Pancreas (tissue), 10 donors: ENCODE measurements around the gene THBS3. TPM values are rescaled to one million over a fixed set of nuclear protein-coding genes. Genes with fewer than 3 reads are reported as not detected.
"Not testable (repeated sequence)": the region's sequence is repeated elsewhere in the genome, so short reads cannot be mapped to it uniquely, and the experiment has no call there.

ENCODE experiments used
- ATAC-seq, 4 donors: fragments of 200-7000 bp; cut with Tn5 transposase; one replicate each; pipeline versions ENCODE4 v1.8.0 to v1.9.1; 2020; ENCODE audit warnings: mild to moderate bottlenecking in 4 of 4, moderate library complexity in 4 of 4
- DNase-seq, 6 donors: peaks; one replicate each; pipeline ENCODE4 v3.0.0-alpha.2; 2020
- FAIRE-seq: peaks from 2 replicates; lab custom pipeline; 2012; peaks lifted over from hg19 to GRCh38; lab: Jason Lieb, UNC
- H3K27ac ChIP-seq, 4 donors: fragments of 200-600 bp; sonication (generic); 1 replicate in 3 of 4; 2 replicates in 1 of 4; pipeline versions ENCODE4 v1.5.0 to v1.8.0; 2020
- H3K27me3 ChIP-seq, 4 donors: fragments of 200-600 bp; one replicate each; pipeline ENCODE4 v1.8.0; 2021
- H3K36me3 ChIP-seq, 3 donors: fragments of 200-600 bp; sonication (generic) in 1 of 3; one replicate each; pipeline versions ENCODE4 v1.5.0 to v1.8.0; 2020 to 2021
- H3K4me1 ChIP-seq, 3 donors: fragments of 200-600 bp; one replicate each; pipeline ENCODE4 v1.8.0; 2021
- H3K4me3 ChIP-seq, 4 donors: fragments of 200-600 bp; sonication (generic) in 2 of 4; one replicate each; pipeline versions ENCODE4 v1.5.0 to v1.8.0; 2020 to 2021
- H3K9me3 ChIP-seq, 4 donors: fragments of 200-600 bp; one replicate each; pipeline ENCODE4 v1.8.0; 2021
- CTCF ChIP-seq, 4 donors: fragments of 200-600 bp; sonication (generic) in 3 of 4; IDR thresholded peaks; one replicate each; pipeline versions ENCODE4 v1.5.0 to v1.8.0; 2021; ENCODE audit warnings: antibody characterized with exemption in 4 of 4
- WGBS, 2 donors: extraction: QIAGEN DNeasy Blood & Tissue Kit; methylation state at CpG; one replicate each; pipeline ENCODE4 v1.1.7; 2013; 5-methylcytosine and 5-hydroxymethylcytosine counted together
- intact Hi-C, 3 donors: fragments of 100-400 bp; cut with DNase I; formaldehyde crosslinking; loops; one replicate each; pipeline versions ENCODE4 v1.11.1 to v1.14.2; 2022
- polyA plus RNA-seq, 2 donors: library from polyadenylated mRNA; stranded (reverse); fragments of 200-250 nt; gene quantifications; one replicate each; pipeline ENCODE4 v1.2.3, GENCODE V29; 2013
- total RNA-seq, 6 donors: library from RNA; stranded (reverse); fragmentation: NEBNext Ultra II Directional in 4 of 6; extraction: Animal tissue kit (Norgen Biotek cat#: 25700) in 4 of 6; gene quantifications; one replicate each; pipeline versions ENCODE4 v1.2.1 to v1.2.4, GENCODE V29; 2021 to 2023
- donor health status: healthy with polysubstance abuse.
- donor health status: DM: no; HTN: no; CAD: no; lungs with moderate emphysema.
- donor health status: DM: no; HTN: no; CAD: no.
- donor health status: control.
- donor health status: control.
- donor health status: Bipolar disorder and iron deficiency.
- donor health status: DM: yes; HTN: yes; CAD: no.
- donor health status: DM: no; HTN: no; CAD: no.
- donor health status: DM: no; HTN: no; CAD: no.
- donor health status: DM: yes; HTN: yes; CAD: no.

Gene THBS3
- total and polyA plus RNA-seq, 8 donors = 9.9 to 78.6 (median 17.3) TPM

GRCh38 chr1:155251566-155251965, 43.9 kb upstream of the THBS3 start:
- DNase-seq = peak in 1 of 6 donors; percentile 50
- H3K4me3 ChIP-seq = no peak overlapping the region
- no peak for TF ChIP-seq CTCF (IDR thresholded peaks at IDR 0.05)
- WGBS, 2 donors = 81 to 84% methylated on average over 6 to 7 of the region's 7 CpGs
- no peak for FAIRE-seq
- H3K9me3 ChIP-seq = no peaks in the 10 kb centered on the region
- ATAC-seq = no peak
- H3K27me3 ChIP-seq = no peaks in the 10 kb centered on the region
- no peaks in the 10 kb centered on the region for H3K36me3 ChIP-seq
- intact Hi-C loops = loop anchor here in 2 of 3 donors (5.0 to 10.0 kb wide), 4 partner anchors 71 to 343 kb away; partner anchors contain the start of gene RUSC1 (in 2 of the 2)
- no peak overlapping the region for H3K27ac ChIP-seq
- H3K4me1 ChIP-seq = peaks cover 0 to 16% (median 0%) of the 10 kb centered on the region in 3 donors

- 18 to 20% methylated on average over 23 of the region's 23 CpGs for WGBS, 2 donors
- intact Hi-C loops = loop anchor here in 2 of 3 donors (5.0 to 10.0 kb wide), 4 partner anchors 71 to 344 kb away; partner anchors contain the start of gene RUSC1 (in 2 of the 2)
- no peak for FAIRE-seq
Measured at GRCh38 chr1:155250633-155251449, 43.1 kb upstream of the THBS3 start.

DNA sequence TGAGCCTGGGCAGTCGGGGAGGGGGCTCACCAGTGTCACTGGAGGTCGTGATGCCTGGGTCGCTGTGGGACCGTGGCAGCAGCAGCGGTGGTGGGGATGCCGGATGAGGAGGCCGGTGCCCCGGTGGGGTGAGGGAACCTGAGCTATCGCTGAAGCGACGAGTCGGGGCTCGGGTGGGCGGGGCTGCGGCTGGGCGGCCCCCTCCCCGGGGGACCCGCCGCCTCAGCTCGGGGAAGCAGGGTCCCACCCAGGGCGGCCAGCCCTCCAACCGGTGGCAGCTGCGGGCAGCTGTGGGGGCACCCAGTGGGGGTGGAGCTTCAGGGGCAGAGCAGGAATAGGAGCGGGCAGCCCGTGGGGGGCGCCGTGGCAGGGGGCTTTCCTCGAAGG, 42.5 kb upstream of the THBS3 start:
- intact Hi-C loops = loop anchor here in 2 of 3 donors (5.0 to 10.0 kb wide), 4 partner anchors 72 to 345 kb away; partner anchors contain the start of gene RUSC1 (in 2 of the 2)
- Histone ChIP-seq H3K27me3 (no peaks in the 10 kb centered on the region), H3K36me3 (no peaks in the 10 kb centered on the region), H3K27ac (no peak overlapping the region), H3K9me3 (no peaks in the 10 kb centered on the region), H3K4me3 (peak overlapping the region in 2 of 4 donors; percentile 8 to 36), H3K4me1 (peaks cover 0 to 13% (median 0%) of the 10 kb centered on the region in 3 donors)
- WGBS, 2 donors = 28% methylated on average over 24 to 28 of the region's 28 CpGs
- DNase-seq (peak in 1 of 6 donors; percentile 78), FAIRE-seq (no peak), ATAC-seq (no peak)
- TF ChIP-seq CTCF (IDR thresholded peaks at IDR 0.05) = no peak

More at GRCh38 chr1:155250633-155251449, 43.1 kb upstream of the THBS3 start:
- H3K27ac ChIP-seq = no peak overlapping the region
- H3K9me3 ChIP-seq = no peaks in the 10 kb centered on the region
- peak; percentile 87 to 99 (median 94) for DNase-seq
- TF ChIP-seq CTCF (IDR thresholded peaks at IDR 0.05) = peak; percentile 100
- no peaks in the 10 kb centered on the region for H3K36me3 ChIP-seq
- peak; percentile 85 to 91 (median 88) for ATAC-seq
- peak overlapping the region in 2 of 4 donors; percentile 8 to 36 for H3K4me3 ChIP-seq
- H3K27me3 ChIP-seq = no peaks in the 10 kb centered on the region
- H3K4me1 ChIP-seq = peaks cover 0 to 15% (median 0%) of the 10 kb centered on the region in 3 donors

- peaks cover 0 to 8% (median 0%) of the 10 kb centered on the region in 3 donors for H3K4me1 ChIP-seq
- no peak for ATAC-seq
- DNase-seq = peak in 1 of 6 donors; percentile 71
- intact Hi-C loops = no loop called here
- no peaks in the 10 kb centered on the region for H3K36me3 ChIP-seq
- no peak overlapping the region for H3K27ac ChIP-seq
- no peaks in the 10 kb centered on the region for H3K27me3 ChIP-seq
- no peak for FAIRE-seq
- no peak overlapping the region for H3K4me3 ChIP-seq
- TF ChIP-seq CTCF (IDR thresholded peaks at IDR 0.05) = no peak
- WGBS, 2 donors = 87 to 88% methylated on average over 26 of the region's 26 CpGs
- H3K9me3 ChIP-seq = no peaks in the 10 kb centered on the region
Measured at GRCh38 chr1:155247667-155248553, 40.2 kb upstream of the THBS3 start.

DNA sequence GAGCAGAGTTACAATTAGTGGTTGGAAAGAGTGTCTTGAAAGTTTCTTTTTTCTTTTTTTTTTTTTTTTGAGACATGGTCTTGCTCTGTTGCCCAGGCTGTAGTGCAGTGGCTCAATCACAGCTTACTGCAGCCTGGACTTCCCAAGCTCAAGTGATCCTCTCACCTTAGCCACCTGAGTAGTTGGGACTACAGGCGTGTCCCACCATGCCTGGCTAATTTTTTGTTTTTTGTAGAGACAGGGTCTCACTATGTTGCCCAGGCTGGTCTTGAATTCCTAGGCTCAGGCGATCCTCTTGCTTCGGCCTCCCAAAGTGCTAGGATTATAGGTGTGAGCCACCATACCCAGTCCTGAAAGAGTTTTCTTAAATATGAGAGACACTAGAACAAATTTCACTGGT, 39.1 kb upstream of the THBS3 start:
- FAIRE-seq, H3K36me3 ChIP-seq, H3K4me3 ChIP-seq, H3K4me1 ChIP-seq, H3K27ac ChIP-seq, ATAC-seq, intact Hi-C loops, H3K9me3 ChIP-seq, DNase-seq, H3K27me3 ChIP-seq: not testable (repeated sequence)
- WGBS, 2 donors = 93% methylated on average over 3 of the region's 3 CpGs
